Measurements from ENCODE around the gene NOX4.
"Not testable (repeated sequence)": the region's sequence is repeated elsewhere in the genome, so short reads cannot be mapped to it uniquely, and the experiment has no call there.

Gene NOX4

GRCh38 chr11:89416961-89417360 lies 74.2 kb downstream of the NOX4 start:
- CTCF ChIA-PET: no interaction called here
- H3K4me3 ChIP-seq (ENCODE audit: low read depth, low read length): no peak overlapping the region
- TF ChIP-seq, protein P1, sequence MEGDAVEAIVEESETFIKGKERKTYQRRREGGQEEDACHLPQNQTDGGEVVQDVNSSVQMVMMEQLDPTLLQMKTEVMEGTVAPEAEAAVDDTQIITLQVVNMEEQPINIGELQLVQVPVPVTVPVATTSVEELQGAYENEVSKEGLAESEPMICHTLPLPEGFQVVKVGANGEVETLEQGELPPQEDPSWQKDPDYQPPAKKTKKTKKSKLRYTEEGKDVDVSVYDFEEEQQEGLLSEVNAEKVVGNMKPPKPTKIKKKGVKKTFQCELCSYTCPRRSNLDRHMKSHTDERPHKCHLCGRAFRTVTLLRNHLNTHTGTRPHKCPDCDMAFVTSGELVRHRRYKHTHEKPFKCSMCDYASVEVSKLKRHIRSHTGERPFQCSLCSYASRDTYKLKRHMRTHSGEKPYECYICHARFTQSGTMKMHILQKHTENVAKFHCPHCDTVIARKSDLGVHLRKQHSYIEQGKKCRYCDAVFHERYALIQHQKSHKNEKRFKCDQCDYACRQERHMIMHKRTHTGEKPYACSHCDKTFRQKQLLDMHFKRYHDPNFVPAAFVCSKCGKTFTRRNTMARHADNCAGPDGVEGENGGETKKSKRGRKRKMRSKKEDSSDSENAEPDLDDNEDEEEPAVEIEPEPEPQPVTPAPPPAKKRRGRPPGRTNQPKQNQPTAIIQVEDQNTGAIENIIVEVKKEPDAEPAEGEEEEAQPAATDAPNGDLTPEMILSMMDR (IDR thresholded peaks at IDR 0.05; ENCODE audit: insufficient read depth, low read length, missing control alignments): no peak
- no peak for DNase-seq (ENCODE audit: low read depth, low spot score)
- POLR2A ChIA-PET: no interaction called here

- DNase-seq (ENCODE audit: low read depth, low spot score); CTCF ChIA-PET; H3K4me3 ChIP-seq (ENCODE audit: low read depth, low read length); POLR2A ChIA-PET: not testable (repeated sequence)
These were observed 80.1 kb downstream of the NOX4 start for GRCh38 chr11:89411112-89411511.

- CTCF ChIA-PET; H3K4me3 ChIP-seq (ENCODE audit: low read depth, low read length); POLR2A ChIA-PET; DNase-seq (ENCODE audit: low read depth, low spot score): not testable (repeated sequence)
These were observed 80.5 kb downstream of the NOX4 start for GRCh38 chr11:89410666-89411065.

DNA sequence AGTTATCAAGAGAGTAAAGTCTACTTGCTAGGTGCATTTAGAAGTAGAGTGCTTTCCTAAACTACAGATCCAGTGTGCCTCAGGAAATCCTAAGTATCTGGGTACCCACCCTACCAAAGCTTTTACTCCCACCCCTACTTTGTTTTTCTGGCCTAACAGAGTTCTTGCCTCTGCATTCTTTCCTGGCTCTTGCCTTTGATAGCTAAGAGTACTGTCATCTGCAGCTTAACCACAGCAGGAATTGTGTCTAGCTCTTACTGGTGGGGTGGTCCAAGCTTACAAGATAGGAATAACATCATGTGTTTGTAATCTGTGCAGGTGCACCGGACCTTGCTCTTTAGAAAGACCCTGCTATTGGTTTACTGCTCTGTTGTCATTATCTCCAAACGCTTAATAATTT lies 82.7 kb downstream of the NOX4 start:
- H3K4me3 ChIP-seq (ENCODE audit: low read depth, low read length); DNase-seq (ENCODE audit: low read depth, low spot score); POLR2A ChIA-PET; CTCF ChIA-PET: not testable (repeated sequence)

DNA sequence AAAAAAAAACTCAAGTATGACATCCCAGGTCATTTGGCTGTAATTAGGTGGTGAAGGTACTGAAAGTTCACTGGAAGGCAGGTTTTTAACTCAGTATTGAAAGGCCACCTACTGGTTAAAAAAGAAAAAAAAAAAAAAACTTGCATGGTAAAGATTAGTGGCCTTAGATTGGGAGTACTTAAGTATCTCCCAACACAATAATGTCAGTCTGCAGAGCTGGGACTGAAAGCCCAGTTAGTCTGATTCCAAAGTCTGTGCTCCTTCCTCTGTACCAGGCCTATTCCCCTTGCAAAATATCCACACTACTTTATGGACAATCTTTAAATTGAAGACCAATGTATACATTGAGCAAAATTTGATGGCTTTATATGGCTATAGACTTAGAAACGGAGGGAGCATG lies 85.5 kb downstream of the NOX4 start:
- CTCF ChIA-PET: interaction anchor here (1.2 kb wide), 1 partner anchor 79 kb away, joined by 3 read pairs; no protein-coding TSS in a partner anchor
- no peak overlapping the region for H3K4me3 ChIP-seq (ENCODE audit: low read depth, low read length)
- POLR2A ChIA-PET: no interaction called here
- DNase-seq (ENCODE audit: low read depth, low spot score): no peak
- TF ChIP-seq, protein P1 (IDR thresholded peaks at IDR 0.05; ENCODE audit: insufficient read depth, low read length, missing control alignments): no peak

GRCh38 chr11:89391654-89392053 lies 99.5 kb downstream of the NOX4 start:
- DNase-seq (ENCODE audit: low read depth, low spot score); H3K4me3 ChIP-seq (ENCODE audit: low read depth, low read length); CTCF ChIA-PET; POLR2A ChIA-PET: not testable (repeated sequence)

GRCh38 chr11:89387501-89387900 lies 103.7 kb downstream of the NOX4 start:
- CTCF ChIA-PET; DNase-seq (ENCODE audit: low read depth, low spot score); POLR2A ChIA-PET; H3K4me3 ChIP-seq (ENCODE audit: low read depth, low read length): not testable (repeated sequence)

- H3K4me3 ChIP-seq (ENCODE audit: low read depth, low read length); DNase-seq (ENCODE audit: low read depth, low spot score); POLR2A ChIA-PET: not testable (repeated sequence)
- CTCF ChIA-PET: interaction anchor here (0.9 kb wide), 1 partner anchor 54 kb away, joined by 3 read pairs; no protein-coding TSS in a partner anchor
These were observed 108.2 kb downstream of the NOX4 start for GRCh38 chr11:89382986-89383385.

DNA sequence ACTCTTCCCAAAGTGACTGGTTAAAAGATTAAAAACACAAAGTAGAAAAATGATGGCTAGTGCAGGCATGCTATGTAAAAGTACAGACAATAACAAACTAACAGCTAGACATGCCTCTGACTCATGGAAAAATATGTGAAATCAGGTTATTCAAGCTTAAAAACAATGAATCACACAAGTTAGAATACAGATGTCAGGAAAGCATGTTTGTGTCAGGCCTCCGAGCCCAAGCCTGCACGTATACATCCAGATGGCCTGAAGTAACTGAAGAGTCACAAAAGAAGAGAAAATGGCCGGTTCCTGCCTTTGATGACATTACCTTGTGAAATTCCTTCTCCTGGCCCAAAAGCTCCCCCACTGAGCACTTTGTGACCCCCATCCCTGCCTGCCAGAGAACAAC lies 110.1 kb downstream of the NOX4 start:
- TF ChIP-seq, protein P1 (IDR thresholded peaks at IDR 0.05; ENCODE audit: insufficient read depth, low read length, missing control alignments): no peak
- POLR2A ChIA-PET: interaction anchor here (0.5 kb wide), 1 partner anchor 14 kb away, joined by 4 read pairs; no protein-coding TSS in a partner anchor
- peak; percentile 89 for DNase-seq (ENCODE audit: low read depth, low spot score)
- CTCF ChIA-PET: no interaction called here
- H3K4me3 ChIP-seq (ENCODE audit: low read depth, low read length): no peak overlapping the region

DNA sequence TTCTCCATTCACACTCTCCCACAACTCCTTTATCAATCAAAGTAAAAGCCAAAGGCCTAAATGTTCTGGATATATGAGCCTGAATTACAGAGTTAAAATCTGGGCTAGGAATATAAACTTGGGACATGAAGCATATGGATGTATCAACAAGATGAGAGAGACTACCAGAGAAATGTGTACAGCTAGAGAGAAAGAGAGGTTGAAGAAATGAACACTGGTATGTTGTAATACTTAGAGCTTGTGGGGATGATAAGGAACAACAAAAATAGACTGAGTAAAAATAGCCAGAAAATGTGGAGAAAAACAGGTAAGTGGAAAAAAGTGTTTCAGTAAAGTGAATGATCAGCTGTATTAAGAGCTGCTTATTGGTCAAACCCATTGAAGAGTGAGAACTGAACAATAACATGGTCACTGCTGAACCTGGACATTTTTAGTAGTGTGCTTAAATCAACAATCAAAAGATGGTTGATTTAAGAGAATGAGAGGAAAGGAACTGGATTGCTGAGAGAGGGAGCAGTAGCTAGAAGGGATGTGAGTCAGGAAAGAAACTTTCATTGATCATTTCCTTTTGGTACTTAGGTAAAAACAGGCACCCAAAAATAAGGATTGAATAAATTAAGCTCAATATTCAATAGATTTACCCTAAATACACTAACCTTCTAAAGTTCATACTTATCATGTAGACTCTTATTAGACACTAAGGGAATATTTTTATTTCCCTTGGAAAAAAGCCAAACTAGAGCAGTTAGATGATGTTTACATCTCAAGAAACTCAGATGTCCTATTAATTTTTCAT lies 111.0 kb downstream of the NOX4 start:
- POLR2A ChIA-PET; DNase-seq (ENCODE audit: low read depth, low spot score); H3K4me3 ChIP-seq (ENCODE audit: low read depth, low read length); CTCF ChIA-PET: not testable (repeated sequence)

DNA sequence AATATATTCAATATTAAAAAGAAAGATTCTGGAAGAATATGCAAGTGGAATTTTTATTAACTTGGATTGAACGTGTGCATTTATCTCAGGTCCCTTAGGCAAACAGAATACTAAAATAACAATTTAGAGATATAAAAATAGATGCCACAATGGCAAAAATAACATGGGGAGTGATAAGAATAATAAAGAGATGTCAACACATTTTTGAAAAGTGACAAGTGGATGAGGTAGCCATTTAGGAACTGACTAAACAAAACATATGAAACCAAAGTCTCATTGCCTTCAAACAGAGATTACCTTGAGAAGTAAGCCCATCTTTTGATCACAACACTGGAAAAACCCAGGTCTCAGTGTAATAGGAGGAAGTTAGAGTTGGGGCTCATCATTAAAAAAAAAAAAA lies 112.2 kb downstream of the NOX4 start:
- CTCF ChIA-PET; POLR2A ChIA-PET; DNase-seq (ENCODE audit: low read depth, low spot score); H3K4me3 ChIP-seq (ENCODE audit: low read depth, low read length): not testable (repeated sequence)

GRCh38 chr11:89369356-89369755 lies 121.8 kb downstream of the NOX4 start:
- DNase-seq (ENCODE audit: low read depth, low spot score); H3K4me3 ChIP-seq (ENCODE audit: low read depth, low read length); POLR2A ChIA-PET; CTCF ChIA-PET: not testable (repeated sequence)

DNA sequence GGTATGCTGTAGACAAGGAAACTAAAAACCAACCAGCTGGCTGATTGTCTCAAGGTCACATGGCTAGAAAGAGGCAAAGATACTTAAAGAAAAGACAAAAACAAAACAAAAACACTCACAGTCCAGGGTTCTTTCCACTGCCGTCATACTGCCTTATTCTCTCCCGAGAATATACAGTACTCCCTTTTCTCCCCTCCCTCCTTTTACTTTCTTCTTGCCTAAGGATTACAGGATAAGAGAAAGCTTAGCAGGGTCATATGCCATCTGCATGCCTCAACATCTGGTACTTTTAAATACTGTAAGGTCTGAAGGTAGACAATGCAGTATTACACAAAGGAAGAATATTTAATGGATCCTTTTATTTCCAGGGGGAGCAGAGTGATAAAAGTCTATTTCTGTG lies 126.3 kb downstream of the NOX4 start:
- CTCF ChIA-PET; DNase-seq (ENCODE audit: low read depth, low spot score); POLR2A ChIA-PET; H3K4me3 ChIP-seq (ENCODE audit: low read depth, low read length): not testable (repeated sequence)

Data from AG04449 (cell line).